ENCODE data around the gene HPCAL1.
"Not testable (repeated sequence)": the region's sequence is repeated elsewhere in the genome, so short reads cannot be mapped to it uniquely, and the experiment has no call there.

Gene HPCAL1

GRCh38 chr2:10302479-10303180 lies at the start of gene HPCAL1:
Gene HPCAL1 (plus strand): TSS chr2:10302904. CDS start chr2:10419758, 116,854 bp downstream.
- peak; percentile 88 to 96 (median 93) for DNase-seq

GRCh38 chr2:10253596-10254372 lies 48.9 kb upstream of the HPCAL1 start:
- DNase-seq, result no peak

GRCh38 chr2:10254373-10255188 lies 48.1 kb upstream of the HPCAL1 start:
- DNase-seq, result no peak

- DNase-seq, result no peak
Observed at GRCh38 chr2:10255189-10256030, 47.3 kb upstream of the HPCAL1 start.

GRCh38 chr2:10256031-10256514 lies 46.6 kb upstream of the HPCAL1 start:
- DNase-seq, result no peak

- DNase-seq, result no peak
Observed at GRCh38 chr2:10256515-10257031, 46.1 kb upstream of the HPCAL1 start.

- DNase-seq, result no peak
Observed at GRCh38 chr2:10257036-10257435, 45.7 kb upstream of the HPCAL1 start.

- DNase-seq, result no peak
Observed at GRCh38 chr2:10257500-10258147, 45.1 kb upstream of the HPCAL1 start.

GRCh38 chr2:10258326-10258725 lies 44.4 kb upstream of the HPCAL1 start:
- no peak for DNase-seq

GRCh38 chr2:10258726-10259125 lies 44.0 kb upstream of the HPCAL1 start:
- DNase-seq, result no peak

GRCh38 chr2:10260130-10260529 lies 42.6 kb upstream of the HPCAL1 start:
- DNase-seq, result no peak

GRCh38 chr2:10263526-10263925 lies 39.2 kb upstream of the HPCAL1 start:
- not testable (repeated sequence) for DNase-seq

- no peak for DNase-seq
Observed at GRCh38 chr2:10264506-10265328, 38.0 kb upstream of the HPCAL1 start.

- no peak for DNase-seq
Observed at GRCh38 chr2:10265329-10266132, 37.2 kb upstream of the HPCAL1 start.

- no peak for DNase-seq
Observed at GRCh38 chr2:10266133-10266620, 36.5 kb upstream of the HPCAL1 start.

GRCh38 chr2:10267036-10267435 lies 35.7 kb upstream of the HPCAL1 start:
- DNase-seq, result no peak

- no peak for DNase-seq
Observed at GRCh38 chr2:10267551-10268465, 34.9 kb upstream of the HPCAL1 start.

GRCh38 chr2:10269291-10269690 lies 33.4 kb upstream of the HPCAL1 start:
- no peak for DNase-seq

All from suppressor macrophage treated with lipopolysaccharide for 1 hour (primary cell).